NCI-H2196 treated with DMSO at 0.1 percent for 48 hours (cell line): Measurements from ENCODE around the gene MIEF2.

Experiments
- DNase-seq: peaks from one replicate; lab custom pipeline; 2025; ENCODE audit not compliant: unreplicated experiment; lab: John Stamatoyannopoulos, UW

Gene MIEF2

DNA sequence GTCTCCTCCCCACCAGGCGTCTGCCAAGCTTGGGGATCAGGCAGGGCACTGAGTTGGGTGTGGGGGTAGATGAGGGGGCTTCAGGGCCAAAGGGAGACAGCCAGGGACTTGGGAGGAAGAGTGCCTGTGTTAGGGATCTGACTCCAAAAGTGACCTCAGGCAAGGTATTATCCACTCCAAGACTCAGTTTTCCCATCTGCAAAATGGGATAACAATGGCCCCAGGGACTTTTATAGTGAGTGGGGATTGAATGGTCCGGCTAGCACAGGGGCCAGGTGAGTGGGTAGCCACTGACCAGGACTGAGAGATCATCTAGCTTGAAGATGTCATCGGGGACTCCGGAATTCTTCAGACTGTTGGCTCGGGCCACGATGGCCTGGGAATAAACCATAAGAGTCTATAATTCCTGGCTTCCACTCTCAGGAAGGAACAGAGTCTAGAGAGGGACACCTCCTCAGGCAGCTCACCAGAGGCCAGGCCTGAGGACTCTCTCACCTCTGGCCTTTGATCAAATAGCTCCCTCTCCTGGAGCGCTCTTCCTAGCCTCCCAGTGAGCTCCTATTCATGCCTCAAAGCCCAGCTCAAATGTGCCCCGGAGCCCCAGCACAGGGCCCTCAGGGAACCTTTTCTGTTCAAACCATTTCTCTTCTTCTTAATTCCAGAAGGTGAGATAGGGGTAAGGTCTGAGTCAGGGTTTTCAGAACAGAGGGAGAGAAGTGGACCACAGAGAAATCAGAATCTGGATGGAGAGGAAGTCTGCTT lies 5.4 kb upstream of the MIEF2 start:
- no peak for DNase-seq

DNA sequence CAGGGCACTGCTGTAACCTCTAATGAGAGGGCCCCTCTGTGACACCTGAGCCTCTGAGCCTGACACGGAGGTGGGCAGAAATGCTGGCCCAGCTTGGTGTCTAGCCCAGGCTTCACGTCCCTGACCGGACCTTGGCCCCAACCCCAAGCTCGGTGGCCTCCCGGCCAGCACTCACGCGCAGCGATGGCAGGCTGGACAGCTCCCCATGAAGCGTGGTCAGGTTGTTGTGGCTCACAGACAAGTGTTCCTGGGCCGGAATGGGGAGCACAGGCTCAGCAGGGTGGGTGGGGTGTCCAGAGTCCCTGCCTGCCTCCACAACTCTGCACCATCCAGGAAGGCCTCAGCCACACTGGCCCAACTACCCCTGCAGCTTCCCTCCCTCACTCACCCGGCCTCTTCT lies 4.1 kb upstream of the MIEF2 start:
- DNase-seq: no peak

- DNase-seq: no peak
These were observed 3.7 kb upstream of the MIEF2 start for GRCh38 chr17:18256776-18257175.

DNA sequence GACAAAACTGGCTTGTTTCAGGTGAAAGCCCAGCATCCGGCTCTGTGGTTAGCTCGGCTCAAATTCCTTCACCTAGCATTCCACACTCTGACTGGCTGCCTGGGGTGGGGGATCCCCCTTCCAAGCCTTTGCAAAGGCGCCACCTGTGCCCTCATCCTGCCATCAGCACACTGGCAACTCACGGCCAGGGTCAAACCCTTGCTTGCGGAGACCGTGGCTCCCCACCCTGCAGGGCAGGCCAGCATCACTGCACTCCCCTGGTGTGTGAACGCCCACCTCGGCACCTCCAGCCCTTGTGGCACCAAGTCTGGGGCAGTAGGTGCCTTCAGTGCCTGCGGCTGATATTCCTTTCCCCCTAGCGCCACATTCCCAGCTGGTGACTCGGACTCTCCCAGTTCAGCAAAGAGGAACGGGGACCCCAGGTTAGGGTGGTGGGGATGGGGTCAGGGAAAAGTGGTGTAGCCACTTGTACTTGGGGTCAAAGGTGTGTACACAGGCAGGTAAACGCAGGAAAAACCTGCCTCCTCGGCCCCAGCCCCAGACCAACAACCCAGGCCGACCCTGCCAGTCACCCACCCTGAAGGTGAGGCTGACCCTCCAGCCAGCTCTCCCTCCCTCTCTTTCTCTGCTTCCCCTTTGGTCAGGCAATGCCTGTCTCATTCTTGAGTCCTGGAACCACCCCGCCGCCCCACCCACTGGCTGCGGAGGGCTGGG lies 3.0 kb upstream of the MIEF2 start:
- DNase-seq: no peak

GRCh38 chr17:18257982-18258355 lies 2.5 kb upstream of the MIEF2 start:
- DNase-seq: no peak

DNA sequence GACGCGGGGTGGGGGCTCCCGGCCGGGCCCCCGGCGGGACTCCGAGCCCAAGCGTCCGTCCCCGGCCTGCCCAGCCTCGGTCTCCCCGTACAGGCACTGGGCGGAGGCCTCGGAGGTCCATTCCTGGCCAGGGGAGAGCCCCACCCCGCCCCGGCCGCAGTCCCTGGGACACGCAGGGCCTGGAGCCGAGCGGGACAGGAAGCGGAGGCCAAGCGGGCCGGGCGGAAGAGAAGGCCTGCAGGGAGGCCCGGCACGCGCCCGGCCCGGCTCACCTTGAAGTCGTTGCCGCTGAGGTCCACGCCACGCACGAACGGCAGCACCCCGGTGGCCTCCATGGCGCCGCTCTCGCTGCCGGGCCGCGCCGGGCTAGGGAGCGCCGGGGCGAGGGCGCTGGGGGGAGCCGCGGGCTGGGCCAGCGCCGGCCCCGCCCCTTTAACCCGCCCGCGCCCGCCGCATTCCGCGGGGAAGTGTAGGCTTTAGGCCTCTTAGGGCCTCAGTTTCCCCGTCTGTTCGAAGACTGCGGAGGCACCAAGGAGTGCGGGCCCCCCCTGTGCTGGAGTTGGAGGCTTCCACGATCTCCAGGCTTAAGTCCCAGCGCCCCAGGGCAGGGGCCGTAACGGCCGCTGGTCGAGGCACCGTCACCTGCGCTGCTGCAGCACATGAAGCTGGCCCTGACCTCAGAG lies 2.0 kb upstream of the MIEF2 start, which contains the start of gene FLII:
FLII (minus strand) TSS at position 383 of the 683 bp plus-strand sequence; CDS start at position 335, 48 bp downstream.
- no peak for DNase-seq

- no peak for DNase-seq
These were observed 686 bp upstream of the MIEF2 start for GRCh38 chr17:18259621-18260331.

DNA sequence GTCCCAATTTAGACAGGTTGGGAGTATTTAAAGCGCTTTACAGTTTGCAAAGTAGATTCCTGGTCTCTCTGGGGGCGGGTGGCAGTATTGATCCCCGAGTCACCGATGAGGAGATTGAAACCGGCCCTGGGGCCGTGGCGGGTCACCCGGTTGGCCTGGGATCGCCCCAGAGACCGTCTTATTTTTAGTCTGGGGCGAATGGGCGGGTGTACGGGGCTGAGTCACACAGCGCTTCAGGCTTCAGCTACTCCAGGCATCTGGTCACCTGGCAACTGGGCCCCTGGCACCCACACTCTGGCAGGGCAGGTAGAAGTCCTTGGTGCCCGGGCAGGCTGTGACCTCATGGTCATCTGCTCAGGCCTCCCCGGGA lies 669 bp downstream of the MIEF2 start:
- peak; percentile 14 for DNase-seq

DNA sequence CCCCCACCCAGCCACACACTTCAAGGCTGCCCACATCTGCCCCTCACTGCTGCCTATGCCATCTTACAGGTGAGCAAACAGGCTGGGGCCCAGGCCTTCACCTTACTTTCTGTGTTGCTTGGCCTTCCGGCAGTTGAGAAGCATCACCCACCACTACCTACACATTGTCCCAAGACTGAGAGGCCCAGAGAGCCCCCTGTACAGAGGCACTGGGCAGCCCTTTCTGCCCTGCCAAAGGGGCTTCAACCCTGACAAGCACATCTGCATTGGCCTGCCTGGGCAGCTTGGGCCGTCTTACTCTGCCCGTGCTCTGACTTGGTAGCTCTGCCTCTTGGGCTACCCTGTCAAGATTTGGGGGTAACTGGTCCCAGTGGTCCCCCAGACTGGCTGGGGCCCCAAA lies 1.2 kb downstream of the MIEF2 start:
- no peak for DNase-seq

DNA sequence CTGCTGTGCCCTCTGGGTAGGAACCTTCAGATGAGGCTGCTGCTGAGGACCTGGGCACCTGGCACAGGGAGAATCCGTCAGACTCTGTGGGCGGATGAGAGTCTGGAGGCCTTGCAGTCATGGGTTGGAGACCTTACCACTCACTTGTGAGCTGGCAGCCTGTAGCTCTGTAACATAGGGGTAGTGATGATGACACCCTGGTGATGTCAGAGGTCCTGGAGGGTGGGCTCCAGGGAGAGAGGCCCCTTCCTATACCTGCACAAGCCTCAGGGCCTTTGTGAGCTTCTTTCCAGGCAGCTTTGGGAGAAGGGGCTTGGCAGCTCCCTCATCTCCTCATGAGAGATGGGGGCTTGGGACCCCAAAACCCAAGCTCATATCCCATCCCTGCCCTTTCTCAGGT lies 1.6 kb downstream of the MIEF2 start:
- DNase-seq: no peak

- no peak for DNase-seq
These were observed 2.2 kb downstream of the MIEF2 start for GRCh38 chr17:18262641-18263040.

- no peak for DNase-seq
These were observed 3.6 kb downstream of the MIEF2 start for GRCh38 chr17:18263885-18264682.

- no peak for DNase-seq
These were observed 6.9 kb downstream of the MIEF2 start for GRCh38 chr17:18267366-18267765.

GRCh38 chr17:18267927-18268711 lies 7.7 kb downstream of the MIEF2 start:
- DNase-seq: no peak

GRCh38 chr17:18270046-18270931 lies 9.8 kb downstream of the MIEF2 start:
- DNase-seq: no peak

DNA sequence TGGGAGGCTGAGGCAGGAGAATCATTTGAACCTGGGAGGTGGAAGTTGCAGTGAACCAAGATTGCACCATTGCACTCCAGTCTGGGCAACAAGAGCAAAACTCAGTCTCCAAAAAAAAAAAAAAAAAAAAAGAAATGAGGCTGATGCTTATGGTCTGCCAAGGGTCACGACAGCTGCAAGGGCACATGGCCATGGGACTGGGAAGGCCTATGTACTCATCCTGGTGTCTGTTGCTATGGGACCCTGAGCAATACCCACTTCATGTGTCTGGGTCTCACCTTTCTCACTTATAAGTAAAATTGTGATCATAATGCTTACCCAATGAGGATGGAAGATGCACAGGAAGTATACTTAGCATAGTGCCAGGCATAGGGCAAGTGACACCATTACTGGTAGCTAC lies 16.6 kb downstream of the MIEF2 start:
- DNase-seq: no peak

DNA sequence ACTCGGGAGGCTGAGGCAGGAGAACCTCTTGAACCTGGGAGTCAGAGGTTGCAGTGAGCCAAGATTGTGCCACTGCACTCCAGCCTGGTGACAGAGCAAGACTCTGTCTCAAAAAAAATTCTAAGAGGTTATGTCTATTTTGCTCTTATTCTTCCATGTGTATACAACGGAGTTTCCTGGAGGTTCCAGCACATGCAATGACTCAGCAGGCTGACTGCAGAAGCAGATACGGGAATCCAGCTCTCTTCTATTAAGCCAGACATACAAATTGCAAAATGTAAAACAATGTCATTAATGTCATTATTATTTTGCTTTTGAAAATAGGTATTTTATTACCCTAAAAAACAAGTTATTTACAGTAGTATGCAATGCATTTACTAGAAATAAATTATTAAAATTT lies 18.4 kb downstream of the MIEF2 start:
- no peak for DNase-seq

DNA sequence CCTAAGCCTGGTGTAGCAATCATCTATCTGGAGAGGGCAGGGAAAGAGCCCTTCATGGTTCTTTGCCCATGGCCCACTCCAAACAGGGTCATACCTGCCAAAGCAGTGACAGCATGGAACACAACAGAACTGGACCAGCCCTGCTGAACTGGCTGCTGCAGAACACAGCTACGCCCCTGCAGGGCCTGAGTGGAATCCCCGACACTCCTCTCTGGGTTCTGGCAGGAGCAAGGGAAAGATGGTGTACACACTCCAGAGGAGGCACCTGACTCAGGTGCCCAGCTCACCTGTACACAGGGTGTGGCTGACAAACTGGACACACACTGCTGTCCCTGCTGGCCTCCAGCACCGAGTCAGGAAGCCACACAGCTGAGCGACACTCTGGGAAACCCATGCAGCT lies 19.8 kb downstream of the MIEF2 start:
- DNase-seq: no peak
